K562 (cell line): ENCODE data around the gene DCUN1D3. TPM values are rescaled to one million over a fixed set of nuclear protein-coding genes. Genes with fewer than 3 reads are reported as not detected.

Experiments used
- BDP1 ChIP-seq: IDR thresholded peaks from 3 replicates; pipeline ENCODE4 v1.6.1; 2011; ENCODE audit not compliant: insufficient read length, insufficient read depth
- CEBPB ChIP-seq: fragments of 450-650 bp; IDR thresholded peaks from 2 replicates; pipeline ENCODE4 v1.6.1; 2016; ENCODE audit warnings: missing genetic modification characterization, missing compliant biosample characterization
- CHD1 ChIP-seq: fragments of 200-600 bp; sonication (generic); IDR thresholded peaks from one replicate; pipeline ENCODE4 v1.6.1; 2012; ENCODE audit warnings: mild to moderate bottlenecking, moderate library complexity, low read length, inconsistent platforms
- DIDO1 ChIP-seq: fragments of 450-650 bp; IDR thresholded peaks from 2 replicates; pipeline ENCODE4 v1.6.1; 2016; ENCODE audit warnings: low read depth, missing biosample characterization, missing genetic modification characterization
- DPF2 ChIP-seq: fragments of 450-650 bp; IDR thresholded peaks from 2 replicates; pipeline ENCODE4 v1.6.1; 2016
- EWSR1 ChIP-seq: fragments of 450-650 bp; IDR thresholded peaks from 2 replicates; pipeline ENCODE4 v1.6.1; 2018; ENCODE audit warnings: borderline replicate concordance, mild to moderate bottlenecking, low read depth, moderate library complexity; ENCODE audit not compliant: partially characterized antibody
- FOSL1 ChIP-seq: fragments of 200-800 bp; sonication (Bioruptor generic); conservative IDR thresholded peaks from 2 replicates; pipeline ENCODE4 v1.6.1; 2016; ENCODE audit warnings: missing genetic modification characterization, missing compliant biosample characterization
- FOXK1 ChIP-seq: sonication (generic); formaldehyde crosslinking; IDR thresholded peaks from 2 replicates; pipeline ENCODE4 v1.8.0; 2022; ENCODE audit warnings: missing genetic modification reagents, mild to moderate bottlenecking, borderline replicate concordance
- HDAC8 ChIP-seq: fragments of 450-650 bp; IDR thresholded peaks from 2 replicates; pipeline ENCODE4 v1.6.1; 2016; ENCODE audit warnings: mild to moderate bottlenecking, missing genetic modification characterization, moderate library complexity, missing compliant biosample characterization
- HNRNPUL1 ChIP-seq: fragments of 200-400 bp; formaldehyde crosslinking; IDR thresholded peaks from 2 replicates; pipeline ENCODE4 v1.6.1; 2017; ENCODE audit warnings: low read length
- KDM1A ChIP-seq, 2 experiments: fragments of 450-650 bp; IDR thresholded peaks; 2 replicates each; pipeline ENCODE4 v1.6.1; 2016; ENCODE audit warnings: mild to moderate bottlenecking in 2 of 2
- NFYB ChIP-seq: IDR thresholded peaks from 2 replicates; pipeline ENCODE4 v1.6.1; 2011; ENCODE audit warnings: mild to moderate bottlenecking, moderate library complexity; ENCODE audit not compliant: insufficient read length; ENCODE audit errors: extremely low read depth
- NR3C1 ChIP-seq: sonication (generic); formaldehyde crosslinking; IDR thresholded peaks from 2 replicates; pipeline ENCODE4 v1.8.1; 2022; ENCODE audit warnings: missing genetic modification reagents
- RB1 ChIP-seq: fragments of 450-650 bp; IDR thresholded peaks from 2 replicates; pipeline ENCODE4 v1.6.1; 2017; ENCODE audit warnings: low read depth, mild to moderate bottlenecking
- SREBF2 ChIP-seq: sonication (generic); formaldehyde crosslinking; IDR thresholded peaks from 2 replicates; pipeline ENCODE4 v1.4.0; 2020; ENCODE audit warnings: mild to moderate bottlenecking, missing genetic modification reagents
- UBTF ChIP-seq, 2 experiments: IDR thresholded peaks; 2 replicates each; pipeline ENCODE4 v1.6.1; 2012; ENCODE audit warnings: improper control_type of control experiment in 2 of 2, low read depth in 2 of 2, low read length in 2 of 2, borderline replicate concordance in 1 of 2
- polyA plus RNA-seq, 8 experiments: library from polyadenylated mRNA; depleted of rRNA in 4 of 8; stranded (reverse) in 5 of 8; unstranded in 3 of 8; fragments of >200 nt; fragmentation: Nextera tagmentation in 2 of 8; fragmentation: Illumina TruSeq in 1 of 8; extraction: Ambion mirVana in 2 of 8; extraction: Trizol in 1 of 8; gene quantifications; 2 replicates each; pipeline versions ENCODE4 v1.2.1 to v1.2.3, GENCODE V29; 2011 to 2014; ENCODE audit warnings: inconsistent platforms in 1 of 8, missing spikeins in 1 of 8
- total RNA-seq, 7 experiments: library from RNA; depleted of rRNA in 6 of 7; stranded (reverse); fragments of >200 nt in 6 of 7; fragmentation: Illumina TruSeq in 2 of 7; extraction: Trizol in 2 of 7; gene quantifications; 2 replicates each; pipeline versions ENCODE4 v1.2.1 to v1.2.3, GENCODE V29; 2011 to 2021; ENCODE audit warnings: low replicate concordance in 1 of 7
- TF ChIP-seq, protein P1 (sequence below): fragments of 450-650 bp; IDR thresholded peaks from 2 replicates; pipeline ENCODE4 v1.6.1; 2017; ENCODE audit warnings: antibody characterized with exemption, mild to moderate bottlenecking
- TF ChIP-seq, protein P2 (sequence below), 2 experiments: fragments of 450-650 bp in 1 of 2; sonication (generic) in 1 of 2; formaldehyde crosslinking; conservative IDR thresholded peaks; 2 replicates each; pipeline versions ENCODE4 v1.4.0 to v1.8.1; 2020 to 2022; ENCODE audit warnings: mild to moderate bottlenecking in 1 of 2, missing genetic modification reagents in 1 of 2
- TF ChIP-seq, protein P3 (sequence below), 2 experiments: fragments of 450-650 bp; IDR thresholded peaks; 2 replicates each; pipeline ENCODE4 v1.6.1; 2016

DCUN1D3 gene
- total and polyA plus RNA-seq, 9 of the 15 experiments (the other 6 are each of a cell fraction or from before 2014, with no cell fraction given) = 1.0 to 4.7 (median 2.2) TPM

GRCh38 chr16:20849589-20850390 lies 50.4 kb downstream of the DCUN1D3 start (continued):
- TF ChIP-seq, protein P1, sequence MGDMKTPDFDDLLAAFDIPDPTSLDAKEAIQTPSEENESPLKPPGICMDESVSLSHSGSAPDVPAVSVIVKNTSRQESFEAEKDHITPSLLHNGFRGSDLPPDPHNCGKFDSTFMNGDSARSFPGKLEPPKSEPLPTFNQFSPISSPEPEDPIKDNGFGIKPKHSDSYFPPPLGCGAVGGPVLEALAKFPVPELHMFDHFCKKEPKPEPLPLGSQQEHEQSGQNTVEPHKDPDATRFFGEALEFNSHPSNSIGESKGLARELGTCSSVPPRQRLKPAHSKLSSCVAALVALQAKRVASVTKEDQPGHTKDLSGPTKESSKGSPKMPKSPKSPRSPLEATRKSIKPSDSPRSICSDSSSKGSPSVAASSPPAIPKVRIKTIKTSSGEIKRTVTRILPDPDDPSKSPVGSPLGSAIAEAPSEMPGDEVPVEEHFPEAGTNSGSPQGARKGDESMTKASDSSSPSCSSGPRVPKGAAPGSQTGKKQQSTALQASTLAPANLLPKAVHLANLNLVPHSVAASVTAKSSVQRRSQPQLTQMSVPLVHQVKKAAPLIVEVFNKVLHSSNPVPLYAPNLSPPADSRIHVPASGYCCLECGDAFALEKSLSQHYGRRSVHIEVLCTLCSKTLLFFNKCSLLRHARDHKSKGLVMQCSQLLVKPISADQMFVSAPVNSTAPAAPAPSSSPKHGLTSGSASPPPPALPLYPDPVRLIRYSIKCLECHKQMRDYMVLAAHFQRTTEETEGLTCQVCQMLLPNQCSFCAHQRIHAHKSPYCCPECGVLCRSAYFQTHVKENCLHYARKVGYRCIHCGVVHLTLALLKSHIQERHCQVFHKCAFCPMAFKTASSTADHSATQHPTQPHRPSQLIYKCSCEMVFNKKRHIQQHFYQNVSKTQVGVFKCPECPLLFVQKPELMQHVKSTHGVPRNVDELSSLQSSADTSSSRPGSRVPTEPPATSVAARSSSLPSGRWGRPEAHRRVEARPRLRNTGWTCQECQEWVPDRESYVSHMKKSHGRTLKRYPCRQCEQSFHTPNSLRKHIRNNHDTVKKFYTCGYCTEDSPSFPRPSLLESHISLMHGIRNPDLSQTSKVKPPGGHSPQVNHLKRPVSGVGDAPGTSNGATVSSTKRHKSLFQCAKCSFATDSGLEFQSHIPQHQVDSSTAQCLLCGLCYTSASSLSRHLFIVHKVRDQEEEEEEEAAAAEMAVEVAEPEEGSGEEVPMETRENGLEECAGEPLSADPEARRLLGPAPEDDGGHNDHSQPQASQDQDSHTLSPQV = 0 out of 2 replicates have a peak, but pooled peaks have one; percentile 21
- no peak for TF ChIP-seq FOXK1 (CRISPR knock-in tag)
- TF ChIP-seq, protein P2, sequence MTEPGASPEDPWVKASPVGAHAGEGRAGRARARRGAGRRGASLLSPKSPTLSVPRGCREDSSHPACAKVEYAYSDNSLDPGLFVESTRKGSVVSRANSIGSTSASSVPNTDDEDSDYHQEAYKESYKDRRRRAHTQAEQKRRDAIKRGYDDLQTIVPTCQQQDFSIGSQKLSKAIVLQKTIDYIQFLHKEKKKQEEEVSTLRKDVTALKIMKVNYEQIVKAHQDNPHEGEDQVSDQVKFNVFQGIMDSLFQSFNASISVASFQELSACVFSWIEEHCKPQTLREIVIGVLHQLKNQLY (CRISPR knock-in tag; conservative IDR thresholded peaks at IDR 0.05) = no peak
- no peak for TF ChIP-seq CHD1
- no peak for TF ChIP-seq EWSR1
- TF ChIP-seq UBTF (IDR thresholded peaks at IDR 0.05; ENCODE audit: borderline replicate concordance in 1 of 2, low read depth in 2 of 2, low read length in 2 of 2) = 0 out of 4 replicates have a peak, but pooled peaks of 1 of the 2 experiments have one; percentile 34
- TF ChIP-seq DIDO1 (tag) = no peak
- TF ChIP-seq CEBPB (tag) = peak; percentile 89
- no peak for TF ChIP-seq NFYB
- TF ChIP-seq NR3C1 (CRISPR knock-in tag) = no peak
- peak; percentile 43; the same call in 1 of the 2 replicates for TF ChIP-seq RB1
- TF ChIP-seq, protein P3, sequence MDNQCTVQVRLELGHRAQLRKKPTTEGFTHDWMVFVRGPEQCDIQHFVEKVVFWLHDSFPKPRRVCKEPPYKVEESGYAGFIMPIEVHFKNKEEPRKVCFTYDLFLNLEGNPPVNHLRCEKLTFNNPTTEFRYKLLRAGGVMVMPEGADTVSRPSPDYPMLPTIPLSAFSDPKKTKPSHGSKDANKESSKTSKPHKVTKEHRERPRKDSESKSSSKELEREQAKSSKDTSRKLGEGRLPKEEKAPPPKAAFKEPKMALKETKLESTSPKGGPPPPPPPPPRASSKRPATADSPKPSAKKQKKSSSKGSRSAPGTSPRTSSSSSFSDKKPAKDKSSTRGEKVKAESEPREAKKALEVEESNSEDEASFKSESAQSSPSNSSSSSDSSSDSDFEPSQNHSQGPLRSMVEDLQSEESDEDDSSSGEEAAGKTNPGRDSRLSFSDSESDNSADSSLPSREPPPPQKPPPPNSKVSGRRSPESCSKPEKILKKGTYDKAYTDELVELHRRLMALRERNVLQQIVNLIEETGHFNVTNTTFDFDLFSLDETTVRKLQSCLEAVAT (IDR thresholded peaks at IDR 0.05) = 0 out of 4 replicates have a peak, but pooled peaks of 1 of the 2 experiments have one; percentile 42
- no peak for TF ChIP-seq HNRNPUL1
- TF ChIP-seq FOSL1 (tag) = 0 out of 2 replicates have a peak, but pooled peaks have one; percentile 21
- TF ChIP-seq SREBF2 = no peak
- no peak for TF ChIP-seq KDM1A (IDR thresholded peaks at IDR 0.05)
- no peak for TF ChIP-seq BDP1
- TF ChIP-seq DPF2 = no peak
- TF ChIP-seq HDAC8 (tag) = no peak
